C4-2B (cell line): Measurements from ENCODE around the gene BEAN1.

Experiments used
- H3K27ac ChIP-seq: fragments of 450-650 bp; 2 replicates; pipeline ENCODE4 v1.5.1; 2017
- CTCF ChIP-seq: fragments of 450-650 bp; conservative IDR thresholded peaks from 2 replicates; pipeline ENCODE4 v1.5.1; 2017; ENCODE audit warnings: mild to moderate bottlenecking
- ZFX ChIP-seq: fragments of 450-650 bp; IDR thresholded peaks from 2 replicates; pipeline ENCODE4 v1.6.1; 2017

Gene BEAN1

GRCh38 chr16:66427036-66427860 lies at the start of gene BEAN1:
Gene BEAN1 (plus strand): TSS chr16:66427295. CDS start chr16:66437677, 10,382 bp downstream.
- TF ChIP-seq ZFX (no peak), CTCF (no peak)
- H3K27ac ChIP-seq, result no peak within 1 kb of the TSS; the same call in 1 of the 2 replicates

GRCh38 chr16:66377324-66377723 lies 49.8 kb upstream of the BEAN1 start:
- no peak overlapping the region for H3K27ac ChIP-seq
- TF ChIP-seq ZFX (no peak), CTCF (no peak)

GRCh38 chr16:66378741-66379570 lies 48.1 kb upstream of the BEAN1 start:
- TF ChIP-seq CTCF, result no peak
- TF ChIP-seq ZFX, result no peak
- no peak overlapping the region for H3K27ac ChIP-seq

GRCh38 chr16:66379571-66379941 lies 47.5 kb upstream of the BEAN1 start:
- TF ChIP-seq ZFX (no peak), CTCF (no peak)
- H3K27ac ChIP-seq, result no peak overlapping the region

GRCh38 chr16:66380421-66380820 lies 46.7 kb upstream of the BEAN1 start:
- TF ChIP-seq CTCF (no peak), ZFX (no peak)
- no peak overlapping the region for H3K27ac ChIP-seq

GRCh38 chr16:66381585-66382170 lies 45.4 kb upstream of the BEAN1 start:
- no peak overlapping the region for H3K27ac ChIP-seq
- no peak for TF ChIP-seq ZFX

GRCh38 chr16:66382171-66382965 lies 44.7 kb upstream of the BEAN1 start:
- TF ChIP-seq ZFX (no peak), CTCF (no peak)
- no peak overlapping the region; the same call in 1 of the 2 replicates for H3K27ac ChIP-seq
